HG03064 (cell line): ENCODE results near the gene MRPS34.
"Not testable (repeated sequence)": the region's sequence is repeated elsewhere in the genome, so short reads cannot be mapped to it uniquely, and the experiment has no call there.

Source experiments
- ATAC-seq: cut with Tn5 transposase; IDR thresholded peaks from one replicate; pipeline ENCODE4 v1.9.1; 2021; ENCODE audit warnings: low read depth; ENCODE audit not compliant: unreplicated experiment

The MRPS34 gene

DNA sequence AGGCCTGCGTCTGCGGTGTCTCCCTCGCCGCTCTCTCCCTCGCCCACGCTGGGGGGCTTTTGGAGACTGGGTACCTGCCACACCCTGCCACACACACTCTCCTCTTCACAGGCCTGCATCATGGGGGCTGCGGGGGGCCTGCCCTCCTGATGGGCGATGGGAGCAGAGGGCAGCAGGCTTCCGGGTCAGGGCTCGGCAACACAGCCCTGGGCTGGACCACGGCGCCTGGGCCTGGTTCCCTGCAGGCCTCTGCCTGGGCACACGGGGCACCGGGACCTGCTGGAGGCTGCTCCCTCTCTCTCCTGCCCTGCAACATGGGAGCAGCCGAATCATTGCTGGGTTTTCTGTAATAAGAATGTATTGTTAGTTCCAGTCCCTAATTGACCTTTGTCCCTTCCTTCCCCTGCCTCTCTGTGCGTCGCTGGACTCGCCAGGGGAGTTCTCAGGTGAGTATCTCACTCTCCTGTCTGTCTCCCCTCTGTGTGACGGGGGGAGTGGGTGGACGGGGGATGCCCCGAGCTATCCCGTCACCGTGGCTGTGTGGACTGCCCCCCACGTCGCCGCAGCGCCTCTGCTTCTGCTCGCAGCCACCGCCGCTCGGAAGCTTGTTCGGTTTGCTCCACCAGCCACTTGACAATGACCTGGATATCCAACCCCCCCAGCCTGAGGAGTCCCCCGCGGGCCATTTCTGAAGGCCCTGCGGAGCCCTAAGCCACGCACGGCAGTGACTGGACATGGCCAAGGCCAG, 15.0 kb downstream of the MRPS34 start:
- no peak for ATAC-seq

DNA sequence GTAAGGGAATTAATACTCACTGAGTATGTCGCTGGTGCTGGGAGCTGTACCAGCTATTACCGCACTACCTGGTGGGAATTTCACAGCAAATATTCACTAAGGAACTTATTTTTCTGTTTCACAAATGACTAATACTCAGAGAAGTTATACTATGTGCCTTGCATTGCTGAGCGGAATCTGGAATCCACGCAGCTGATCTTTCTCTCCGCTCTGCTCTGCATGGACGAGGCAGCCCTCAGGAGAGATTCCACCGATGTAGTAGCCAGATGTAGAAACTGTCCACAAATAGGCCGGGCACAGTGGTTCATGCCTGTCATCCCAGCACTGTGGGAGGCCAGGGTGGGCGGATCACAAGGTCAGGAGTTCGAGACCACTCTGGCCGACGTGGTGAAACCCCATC, 18.7 kb downstream of the MRPS34 start:
- no peak for ATAC-seq

DNA sequence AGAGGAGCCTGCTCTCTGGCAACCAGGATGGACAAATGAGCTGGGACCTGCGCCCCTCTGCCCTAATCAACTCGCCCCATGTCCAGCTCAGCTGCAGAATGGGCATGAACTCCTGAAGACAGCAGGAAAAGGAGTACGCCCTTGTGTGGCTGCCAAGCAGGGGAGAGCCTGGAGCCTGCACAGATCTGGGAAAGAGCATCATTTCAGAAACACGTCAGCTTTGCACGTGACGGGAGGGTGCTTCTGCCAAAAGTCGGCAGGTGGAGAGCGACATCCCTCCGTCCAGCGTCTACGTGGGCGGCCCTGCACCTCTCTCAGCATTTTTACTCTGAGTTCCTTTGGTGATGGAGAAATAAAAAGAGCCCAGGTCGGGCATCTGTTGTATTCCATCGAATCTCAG, 20.1 kb downstream of the MRPS34 start:
- no peak for ATAC-seq

- no peak for ATAC-seq
These were observed 21.0 kb downstream of the MRPS34 start for GRCh38 chr16:1751946-1752345.

- no peak for ATAC-seq
These were observed 23.5 kb downstream of the MRPS34 start for GRCh38 chr16:1749152-1750117.

DNA sequence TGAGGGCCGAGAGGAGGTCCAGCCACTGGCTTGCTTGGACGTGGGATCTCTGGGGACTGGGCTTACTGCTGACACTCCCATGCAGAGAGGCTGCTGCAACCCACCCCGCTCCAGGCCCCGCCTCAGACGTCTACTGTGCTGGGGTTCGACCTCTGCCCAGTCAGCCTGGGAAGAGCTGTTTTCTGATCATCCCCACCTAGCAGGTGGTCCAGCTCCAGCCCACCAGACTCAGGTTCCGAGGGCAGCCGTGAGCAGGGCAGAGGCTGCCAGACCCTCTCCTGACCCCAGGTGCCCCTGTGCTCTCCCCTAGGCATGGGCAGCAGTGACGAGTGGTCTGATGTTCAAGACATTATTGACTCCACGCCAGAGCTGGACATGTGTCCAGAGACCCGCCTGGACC, 25.0 kb downstream of the MRPS34 start:
- no peak for ATAC-seq

DNA sequence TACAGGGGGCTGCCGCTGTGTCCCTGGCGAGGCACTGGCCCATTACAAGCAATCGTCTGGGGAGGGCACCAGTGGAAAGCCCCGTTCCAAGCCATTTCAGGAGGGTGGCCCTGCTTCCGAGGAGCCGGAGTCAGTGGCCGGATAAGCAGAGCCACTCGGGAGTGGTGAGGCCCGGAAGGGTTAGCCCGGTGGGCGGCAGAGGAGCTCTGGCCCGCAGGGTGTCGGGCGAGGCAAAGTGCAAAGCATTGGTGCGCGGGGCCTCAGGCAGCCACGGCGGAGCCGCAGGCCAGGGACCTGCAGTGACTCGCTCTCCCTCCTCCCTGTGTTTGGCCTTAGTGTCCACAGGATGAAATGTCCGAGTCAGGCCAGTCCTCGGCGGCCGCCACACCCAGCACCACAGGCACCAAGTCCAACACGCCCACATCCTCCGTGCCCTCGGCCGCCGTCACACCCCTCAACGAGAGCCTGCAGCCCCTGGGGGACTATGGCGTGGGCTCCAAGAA, 26.2 kb downstream of the MRPS34 start:
- ATAC-seq, result no peak

DNA sequence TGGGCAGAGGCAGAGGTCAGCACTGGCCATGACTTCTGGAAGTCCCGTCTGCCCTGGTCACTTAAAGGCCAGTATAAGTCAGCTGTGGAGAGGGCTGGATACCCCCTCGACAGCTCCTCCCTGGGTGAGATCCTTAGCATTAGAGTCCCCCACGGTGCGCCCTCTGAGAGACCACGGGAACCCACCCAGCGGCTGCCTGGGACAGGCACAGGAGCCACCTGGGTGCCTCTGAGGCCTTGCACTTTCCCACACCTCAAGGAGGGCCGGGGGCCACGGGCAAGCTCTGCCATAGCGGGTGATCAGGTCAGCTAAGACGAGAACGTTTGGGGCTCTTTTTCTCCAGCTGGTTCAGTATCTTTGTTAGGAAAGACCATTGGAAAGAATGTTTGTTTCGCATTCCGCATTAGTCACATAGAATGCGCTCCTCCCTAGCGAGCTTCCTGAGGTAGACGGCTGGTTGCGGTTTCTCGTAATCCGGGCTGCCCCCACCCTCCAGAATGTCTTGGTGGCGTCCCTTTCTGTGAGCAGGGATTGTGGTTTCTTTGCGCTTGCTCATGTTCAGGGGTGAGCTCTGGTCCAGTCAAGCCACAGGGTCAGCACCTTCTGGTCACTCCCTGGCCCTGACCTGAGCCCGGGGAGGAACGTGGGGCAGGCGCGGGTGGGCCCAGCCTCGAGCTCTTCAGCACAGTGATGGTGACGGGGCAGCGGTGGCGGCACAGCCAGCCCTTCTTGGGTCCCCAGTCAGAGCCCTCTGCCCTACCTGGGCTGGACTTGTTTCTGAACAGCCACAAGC, 26.8 kb downstream of the MRPS34 start:
- ATAC-seq, result no peak

DNA sequence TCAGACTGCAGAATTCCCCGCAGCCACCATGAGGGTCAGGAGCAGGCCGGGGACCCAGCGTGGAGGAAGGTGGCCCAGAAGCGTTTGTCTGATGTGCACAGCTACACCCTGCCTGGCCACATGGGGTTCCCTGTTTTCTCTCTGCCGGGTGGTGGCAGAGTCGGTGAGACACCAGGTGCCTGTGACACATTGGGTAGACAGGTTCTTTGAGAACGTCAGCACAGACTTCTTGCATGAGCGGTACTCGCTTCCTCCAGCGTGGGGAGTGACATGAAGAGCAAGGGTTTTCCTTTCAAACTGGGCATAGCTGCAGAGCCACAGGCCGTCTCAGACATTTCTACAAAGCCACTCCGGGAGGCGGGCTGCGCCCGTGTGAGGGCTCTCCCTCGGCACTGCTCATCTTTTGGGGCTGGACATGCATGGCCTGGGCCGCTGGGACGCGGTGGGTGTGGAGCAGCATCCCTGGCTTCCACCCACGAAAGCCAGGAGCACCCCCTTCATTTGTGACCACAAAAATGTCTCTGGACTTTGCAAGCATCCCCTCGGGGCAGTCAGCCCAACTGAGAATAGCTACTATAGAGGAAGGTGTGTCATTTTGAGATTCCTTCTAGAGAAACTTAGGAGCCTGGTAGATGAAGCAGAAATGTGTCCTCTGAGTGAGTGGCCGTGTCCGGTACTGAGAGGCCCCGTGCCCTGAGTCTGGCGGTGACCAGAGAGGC, 27.6 kb downstream of the MRPS34 start:
- no peak for ATAC-seq

- no peak for ATAC-seq
These were observed 28.5 kb downstream of the MRPS34 start for GRCh38 chr16:1744338-1744840.

- ATAC-seq, result no peak
These were observed 29.3 kb downstream of the MRPS34 start for GRCh38 chr16:1743376-1744337.

DNA sequence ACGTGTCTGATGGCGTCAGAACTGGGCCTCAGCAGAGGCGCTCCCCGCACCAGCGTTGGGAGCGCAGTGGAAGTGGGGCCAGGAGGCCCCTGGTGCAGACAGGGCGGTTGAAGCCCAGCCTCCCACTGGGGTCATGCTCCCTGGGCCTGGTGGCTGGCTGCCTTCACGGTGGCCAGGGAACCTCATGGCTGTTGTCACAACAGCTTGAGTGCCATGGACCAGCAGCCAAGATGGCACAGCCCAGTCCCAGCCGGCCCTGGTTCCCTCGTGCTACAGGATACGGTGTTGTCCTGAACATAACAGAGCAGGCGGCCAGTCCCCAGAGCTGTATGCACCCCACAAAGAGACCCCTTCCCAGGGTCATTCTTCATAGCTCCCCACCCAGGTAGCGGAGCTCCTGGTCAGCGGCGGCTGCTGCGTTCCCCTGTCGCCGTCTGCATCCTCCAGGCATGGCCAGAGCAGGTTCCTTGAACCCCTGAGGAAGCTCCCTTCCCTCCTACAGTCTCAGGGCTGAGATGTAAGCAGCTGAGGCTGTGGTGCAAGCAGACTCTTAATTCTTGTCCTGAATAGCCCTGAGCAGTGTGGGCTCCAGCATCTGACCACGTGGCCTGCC, 31.3 kb downstream of the MRPS34 start:
- ATAC-seq, result no peak

- no peak for ATAC-seq
These were observed 32.0 kb downstream of the MRPS34 start for GRCh38 chr16:1740781-1741490.

DNA sequence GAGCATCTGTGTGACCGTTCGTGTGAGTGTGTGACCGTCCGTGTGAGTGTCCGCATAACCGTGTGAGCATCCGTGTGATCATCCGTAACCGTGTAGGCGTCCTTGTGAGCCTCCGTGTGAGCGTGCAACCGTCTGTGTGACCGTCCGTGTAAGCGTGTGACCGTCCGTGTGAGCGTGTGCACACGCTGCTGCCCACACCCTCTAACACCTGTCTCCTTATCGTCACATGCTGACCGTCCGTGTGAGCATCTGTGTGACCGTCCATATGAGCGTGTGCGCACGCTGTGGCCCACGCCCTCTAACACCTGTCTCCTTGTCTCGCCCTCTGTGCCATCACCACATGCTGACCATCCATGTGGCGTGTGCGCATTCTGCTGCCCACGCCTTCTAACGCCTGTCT, 32.7 kb downstream of the MRPS34 start:
- no peak for ATAC-seq

- ATAC-seq, result no peak
These were observed 38.1 kb downstream of the MRPS34 start for GRCh38 chr16:1734816-1735215.

GRCh38 chr16:1734123-1734522, 38.8 kb downstream of the MRPS34 start:
- ATAC-seq, result no peak

DNA sequence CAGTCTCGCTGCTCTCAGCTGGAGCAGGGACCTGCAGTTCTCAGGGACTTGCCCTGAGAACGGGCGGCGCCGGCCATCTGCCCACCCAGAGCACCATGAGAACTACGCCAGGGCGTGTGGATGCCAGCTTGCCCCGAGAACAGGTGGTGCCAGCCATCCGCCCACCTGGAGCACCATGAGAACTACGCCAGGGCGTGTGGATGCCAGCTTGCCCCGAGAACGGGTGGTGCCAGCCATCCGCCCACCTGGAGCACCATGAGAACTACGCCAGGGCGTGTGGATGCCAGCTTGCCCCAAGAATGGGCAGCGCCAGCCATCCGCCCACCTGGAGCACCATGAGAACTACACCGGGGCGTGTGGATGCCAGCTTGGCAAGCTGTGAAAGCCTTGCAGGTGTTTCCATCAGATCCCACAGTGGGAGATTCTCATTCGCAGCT, 40.4 kb downstream of the MRPS34 start:
- ATAC-seq, result not testable (repeated sequence)

- no peak for ATAC-seq
These were observed 40.9 kb downstream of the MRPS34 start for GRCh38 chr16:1732071-1732470.
